ENCODE data around the gene PSMC4. TPM values are rescaled to one million over a fixed set of nuclear protein-coding genes. Genes with fewer than 3 reads are reported as not detected.
"Not testable (repeated sequence)": the region's sequence is repeated elsewhere in the genome, so short reads cannot be mapped to it uniquely, and the experiment has no call there.

PSMC4 gene
- total RNA-seq, 1 donor from 2014 or later, result 122 TPM

DNA sequence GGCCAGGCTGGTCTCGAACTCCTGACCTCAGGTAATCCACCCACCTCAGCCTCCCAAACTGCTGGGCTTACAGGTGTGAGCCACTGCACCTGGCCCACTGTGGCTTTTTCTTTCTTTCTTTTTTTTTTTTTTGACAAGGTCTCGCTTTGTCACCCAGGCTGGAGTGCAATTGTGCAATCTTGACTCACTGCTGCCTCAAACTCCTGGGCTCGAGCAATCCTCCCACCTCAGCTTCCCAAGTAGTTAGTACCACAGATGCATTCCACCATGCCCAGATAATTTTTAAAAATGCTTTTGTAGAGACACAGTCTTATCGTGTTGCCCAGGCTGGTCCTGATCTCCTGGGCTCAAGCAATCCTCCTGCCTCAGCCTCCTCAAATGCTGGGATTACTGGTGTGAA is 24.4 kb upstream of the PSMC4 start:
- TF ChIP-seq, protein P1, sequence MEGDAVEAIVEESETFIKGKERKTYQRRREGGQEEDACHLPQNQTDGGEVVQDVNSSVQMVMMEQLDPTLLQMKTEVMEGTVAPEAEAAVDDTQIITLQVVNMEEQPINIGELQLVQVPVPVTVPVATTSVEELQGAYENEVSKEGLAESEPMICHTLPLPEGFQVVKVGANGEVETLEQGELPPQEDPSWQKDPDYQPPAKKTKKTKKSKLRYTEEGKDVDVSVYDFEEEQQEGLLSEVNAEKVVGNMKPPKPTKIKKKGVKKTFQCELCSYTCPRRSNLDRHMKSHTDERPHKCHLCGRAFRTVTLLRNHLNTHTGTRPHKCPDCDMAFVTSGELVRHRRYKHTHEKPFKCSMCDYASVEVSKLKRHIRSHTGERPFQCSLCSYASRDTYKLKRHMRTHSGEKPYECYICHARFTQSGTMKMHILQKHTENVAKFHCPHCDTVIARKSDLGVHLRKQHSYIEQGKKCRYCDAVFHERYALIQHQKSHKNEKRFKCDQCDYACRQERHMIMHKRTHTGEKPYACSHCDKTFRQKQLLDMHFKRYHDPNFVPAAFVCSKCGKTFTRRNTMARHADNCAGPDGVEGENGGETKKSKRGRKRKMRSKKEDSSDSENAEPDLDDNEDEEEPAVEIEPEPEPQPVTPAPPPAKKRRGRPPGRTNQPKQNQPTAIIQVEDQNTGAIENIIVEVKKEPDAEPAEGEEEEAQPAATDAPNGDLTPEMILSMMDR (IDR thresholded peaks at IDR 0.05), result no peak
- intact Hi-C loops (cut with DNase I), result no loop called here
- Histone ChIP-seq H3K36me3 (no peaks in the 10 kb centered on the region), H3K4me1 (no peaks in the 10 kb centered on the region), H3K9me3 (no peaks in the 10 kb centered on the region), H3K27me3 (no peaks in the 10 kb centered on the region), H3K27ac (no peak overlapping the region), H3K4me3 (no peak overlapping the region)
- no peak for DNase-seq (ENCODE audit: low spot score in 2 of 2)

DNA sequence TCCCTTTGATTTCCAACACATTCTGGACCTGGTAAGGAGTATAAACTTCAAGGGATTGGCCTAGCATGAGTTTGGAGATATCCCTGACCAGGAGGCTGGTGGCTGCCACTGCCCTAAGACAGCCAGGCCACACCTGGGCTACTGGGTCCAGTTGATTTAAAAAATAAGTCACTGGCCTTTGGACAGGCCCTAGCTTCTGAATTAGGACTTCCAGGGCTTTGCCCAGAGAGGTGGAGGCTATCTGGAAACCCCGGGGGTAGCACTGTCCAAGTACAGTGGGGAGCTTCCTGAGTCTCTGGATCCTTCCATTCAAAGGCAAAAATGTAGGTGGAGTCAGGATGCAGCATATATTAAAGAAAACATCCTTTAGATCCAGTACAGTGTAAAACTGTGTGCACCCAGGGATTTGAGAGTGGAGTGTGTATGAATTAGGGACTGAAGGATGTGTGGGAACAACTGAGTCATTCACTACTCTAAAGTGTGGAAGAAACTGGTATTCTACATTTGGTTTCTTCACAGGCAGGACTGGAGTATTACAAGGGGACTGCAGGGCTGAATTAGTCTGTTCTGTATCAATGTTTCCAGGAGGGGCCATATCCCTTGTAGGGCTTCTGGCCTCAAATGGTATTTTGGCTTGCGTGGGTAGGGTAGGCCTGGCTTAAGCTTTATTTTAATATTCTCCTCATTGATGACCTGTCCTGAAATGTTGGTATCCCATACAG is 21.8 kb upstream of the PSMC4 start:
- DNase-seq (ENCODE audit: low spot score in 2 of 2), result peak in 1 of 2 donors; percentile 9
- no peaks in the 10 kb centered on the region for H3K36me3 ChIP-seq
- no peaks in the 10 kb centered on the region for H3K9me3 ChIP-seq
- H3K4me3 ChIP-seq, result no peak overlapping the region
- TF ChIP-seq, protein P1 (IDR thresholded peaks at IDR 0.05), result no peak
- H3K4me1 ChIP-seq, result no peaks in the 10 kb centered on the region
- no peak overlapping the region for H3K27ac ChIP-seq
- H3K27me3 ChIP-seq, result no peaks in the 10 kb centered on the region
- intact Hi-C loops (cut with DNase I), result no loop called here

DNA sequence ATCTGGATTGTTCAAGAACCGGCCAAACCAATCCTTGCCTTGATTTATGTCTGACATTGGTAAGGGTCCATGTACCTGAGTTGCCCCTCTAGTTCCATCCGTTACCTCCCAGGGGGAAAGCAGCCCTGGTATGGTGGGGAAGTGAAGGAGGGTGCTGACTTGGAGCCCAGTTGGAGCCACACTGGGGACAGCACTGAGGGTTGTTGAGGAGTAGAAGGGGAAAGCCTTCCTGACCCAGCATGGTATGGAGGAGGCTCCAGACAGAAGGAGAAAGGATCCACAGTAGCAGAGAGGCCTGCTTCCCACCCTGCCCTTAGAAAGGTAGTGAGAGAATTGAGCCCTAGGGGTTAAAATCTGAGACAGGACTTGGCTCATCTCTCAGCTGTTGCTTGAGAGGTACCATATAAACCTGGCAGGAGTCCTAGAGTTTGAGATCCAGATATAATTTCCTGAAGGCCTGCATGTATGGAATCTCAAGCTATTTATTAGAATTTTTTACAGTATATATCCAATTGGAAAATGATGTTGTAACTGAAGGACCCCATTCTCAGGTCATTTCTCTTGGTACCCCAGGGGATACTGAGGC is 19.8 kb upstream of the PSMC4 start:
- H3K9me3 ChIP-seq, result no peaks in the 10 kb centered on the region
- TF ChIP-seq, protein P1 (IDR thresholded peaks at IDR 0.05), result no peak
- peak in 1 of 2 donors; percentile 19 for DNase-seq (ENCODE audit: low spot score in 2 of 2)
- intact Hi-C loops (cut with DNase I), result no loop called here
- H3K4me1 ChIP-seq, result no peaks in the 10 kb centered on the region
- no peaks in the 10 kb centered on the region for H3K27me3 ChIP-seq
- H3K36me3 ChIP-seq, result no peaks in the 10 kb centered on the region
- H3K27ac ChIP-seq, result no peak overlapping the region
- no peak overlapping the region for H3K4me3 ChIP-seq

DNA sequence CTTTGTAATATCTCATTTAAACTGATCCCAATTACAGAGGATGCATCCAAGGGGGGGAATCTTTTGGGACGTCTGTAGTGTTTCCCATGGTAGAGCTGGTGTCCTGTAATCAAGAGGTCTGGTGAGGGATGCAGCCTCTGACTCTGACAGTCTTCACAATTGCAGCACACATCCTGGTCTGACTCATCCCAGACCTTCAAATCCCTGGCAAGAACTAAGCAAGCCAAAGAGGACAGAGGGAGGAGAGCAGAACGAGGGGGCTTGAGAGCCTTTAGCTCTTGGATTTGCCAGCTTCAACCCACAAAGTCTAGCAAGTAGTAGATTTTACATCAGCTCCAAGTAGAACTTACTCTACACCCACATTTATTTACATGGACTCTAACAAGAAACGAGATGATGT is 19.3 kb upstream of the PSMC4 start:
- no peaks in the 10 kb centered on the region for H3K27me3 ChIP-seq
- no peak overlapping the region for H3K4me3 ChIP-seq
- peak in 1 of 2 donors; percentile 35 for DNase-seq (ENCODE audit: low spot score in 2 of 2)
- TF ChIP-seq, protein P1 (IDR thresholded peaks at IDR 0.05), result no peak
- no peaks in the 10 kb centered on the region for H3K36me3 ChIP-seq
- no peaks in the 10 kb centered on the region for H3K4me1 ChIP-seq
- H3K27ac ChIP-seq, result no peak overlapping the region
- intact Hi-C loops (cut with DNase I), result no loop called here
- H3K9me3 ChIP-seq, result no peaks in the 10 kb centered on the region

DNA sequence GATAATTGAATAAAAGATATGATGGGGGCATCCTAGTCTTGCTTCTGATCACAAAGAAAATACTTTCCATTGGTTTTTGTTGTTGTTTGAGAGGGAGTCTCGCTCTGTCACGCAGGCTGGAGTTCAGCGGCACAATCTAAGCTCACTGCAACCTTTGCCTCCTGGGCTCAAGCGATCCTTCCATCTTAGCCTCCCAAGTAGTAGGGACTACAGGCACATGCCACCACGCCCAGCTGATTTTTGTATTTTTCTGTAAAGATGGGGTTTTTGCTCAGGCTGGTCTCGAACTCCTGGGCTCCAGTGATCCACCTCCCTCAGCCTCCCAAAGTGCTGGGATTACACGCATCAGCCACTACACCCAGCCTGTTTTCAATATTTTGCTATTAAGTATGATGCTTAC is 17.1 kb upstream of the PSMC4 start:
- Histone ChIP-seq H3K27me3 (no peaks in the 10 kb centered on the region), H3K27ac (no peak overlapping the region), H3K9me3 (no peaks in the 10 kb centered on the region), H3K36me3 (no peaks in the 10 kb centered on the region), H3K4me3 (no peak overlapping the region), H3K4me1 (no peaks in the 10 kb centered on the region)
- intact Hi-C loops (cut with DNase I), result no loop called here
- DNase-seq (ENCODE audit: low spot score in 2 of 2), result peak in 1 of 2 donors; percentile 7
- TF ChIP-seq, protein P1 (IDR thresholded peaks at IDR 0.05), result no peak

DNA sequence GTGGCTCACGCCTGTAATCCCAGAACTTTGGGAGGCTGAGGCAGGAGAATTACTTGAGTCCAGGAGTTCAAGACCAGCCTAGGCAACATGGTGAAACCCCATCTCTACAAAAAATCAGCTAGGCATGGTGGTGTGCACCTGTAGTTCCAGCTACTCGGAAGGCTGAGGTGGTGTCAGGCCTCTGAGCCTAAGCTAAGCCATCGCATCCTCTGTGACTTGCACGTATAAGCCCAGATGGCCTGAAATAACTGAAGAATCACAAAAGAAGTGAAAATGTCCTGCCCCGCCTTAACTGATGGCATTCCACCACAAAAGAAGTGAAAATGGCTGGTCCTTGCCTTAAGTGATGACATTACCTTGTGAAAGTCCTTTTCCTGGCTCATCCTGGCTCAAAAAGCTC is 13.1 kb upstream of the PSMC4 start:
- H3K9me3 ChIP-seq; intact Hi-C loops (cut with DNase I); H3K4me1 ChIP-seq; H3K4me3 ChIP-seq; H3K27ac ChIP-seq; DNase-seq (ENCODE audit: low spot score in 2 of 2); H3K36me3 ChIP-seq; H3K27me3 ChIP-seq: not testable (repeated sequence)

DNA sequence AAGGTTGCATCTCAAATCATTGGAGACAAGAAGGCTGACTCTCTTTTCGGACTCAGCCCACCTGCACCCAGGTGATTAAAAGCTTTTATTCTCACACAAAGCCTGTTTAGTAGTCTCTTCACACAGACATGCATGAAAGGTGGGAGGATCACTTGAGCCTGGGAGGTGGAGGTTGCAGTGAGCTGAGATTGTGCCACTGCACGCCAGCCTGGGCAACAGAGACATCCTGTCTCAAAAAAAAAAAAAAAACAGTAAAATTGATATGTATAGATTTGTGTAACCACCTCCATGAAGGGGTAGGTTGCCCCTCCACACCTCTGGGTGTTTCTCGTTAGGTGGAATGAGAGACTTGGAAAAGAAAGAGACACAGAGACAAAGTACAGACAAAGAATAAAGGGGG is 12.0 kb upstream of the PSMC4 start:
- intact Hi-C loops (cut with DNase I); H3K27me3 ChIP-seq; H3K36me3 ChIP-seq; H3K4me1 ChIP-seq; H3K9me3 ChIP-seq; H3K27ac ChIP-seq; H3K4me3 ChIP-seq: not testable (repeated sequence)
- DNase-seq (ENCODE audit: low spot score in 2 of 2), result peak in 1 of 2 donors; percentile 5

DNA sequence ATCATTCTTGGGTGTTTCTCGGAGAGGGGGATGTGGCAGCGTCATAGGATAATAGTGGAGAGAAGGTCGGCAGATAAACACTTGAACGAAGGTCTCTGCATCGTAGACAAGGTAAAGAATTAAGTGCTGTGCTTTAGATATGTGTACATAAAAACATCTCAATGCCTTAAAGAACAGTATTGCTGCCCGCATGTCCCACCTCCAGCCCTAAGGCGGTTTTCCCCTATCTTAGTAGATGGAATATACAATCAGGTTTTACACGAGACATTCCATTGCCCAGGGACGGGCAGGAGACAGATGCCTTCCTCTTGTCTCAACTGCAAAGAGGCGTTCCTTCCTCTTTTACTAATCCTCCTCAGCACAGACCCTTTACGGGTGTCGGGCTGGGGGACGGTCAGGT is 11.6 kb upstream of the PSMC4 start:
- intact Hi-C loops (cut with DNase I); H3K4me1 ChIP-seq; H3K4me3 ChIP-seq; H3K27me3 ChIP-seq; H3K36me3 ChIP-seq; H3K27ac ChIP-seq; H3K9me3 ChIP-seq: not testable (repeated sequence)
- peak in 1 of 2 donors; percentile 18 for DNase-seq (ENCODE audit: low spot score in 2 of 2)
